Measurements from ENCODE around the gene KLF3. TPM values are rescaled to one million over a fixed set of nuclear protein-coding genes. Genes with fewer than 3 reads are reported as not detected.

The KLF3 gene
- total RNA-seq, 1 experiment from 2014 or later: 16.8 TPM

GRCh38 chr4:38698176-38698575 is 34.2 kb downstream of the KLF3 start:
- ChIA-PET CTCF (no interaction called here), POLR2A (no interaction called here)
- no peak for DNase-seq (ENCODE audit: low spot score)
- Mint-ChIP-seq H3K4me1 (peaks cover 50% of the 10 kb centered on the region), H3K4me3 (no peak overlapping the region), H3K9me3 (peaks cover 4% of the 10 kb centered on the region; the same call in 1 of the 2 replicates), H3K27me3 (ENCODE audit: low read depth) (no peaks in the 10 kb centered on the region), H3K27ac (no peak overlapping the region), H3K36me3 (peaks cover 34% of the 10 kb centered on the region)
- no peak for TF ChIP-seq NR2C2 (CRISPR knock-in tag; IDR thresholded peaks at IDR 0.05)
- no peak for TF ChIP-seq FOXK1 (CRISPR knock-in tag; IDR thresholded peaks at IDR 0.05)
- TF ChIP-seq NFYB (CRISPR knock-in tag; conservative IDR thresholded peaks at IDR 0.05; ENCODE audit: low read depth): no peak
- no peak for ATAC-seq

GRCh38 chr4:38699112-38699511 is 35.1 kb downstream of the KLF3 start:
- POLR2A ChIA-PET: no interaction called here
- Mint-ChIP-seq H3K36me3 (peaks cover 26% of the 10 kb centered on the region), H3K4me1 (peaks cover 54% of the 10 kb centered on the region), H3K4me3 (no peak overlapping the region), H3K27ac (0 out of 2 replicates have a peak overlapping the region, but pooled peaks have one; percentile 52), H3K9me3 (peaks cover 4% of the 10 kb centered on the region; the same call in 1 of the 2 replicates), H3K27me3 (ENCODE audit: low read depth) (no peaks in the 10 kb centered on the region)
- TF ChIP-seq NR1H2 (CRISPR knock-in tag; IDR thresholded peaks at IDR 0.05): no peak
- TF ChIP-seq ZBTB43 (CRISPR knock-in tag; IDR thresholded peaks at IDR 0.05): no peak
- no peak for TF ChIP-seq NFATC4 (CRISPR knock-in tag; IDR thresholded peaks at IDR 0.05)
- no peak for TF ChIP-seq ERG (CRISPR knock-in tag; IDR thresholded peaks at IDR 0.05)
- TF ChIP-seq NFE2L1 (CRISPR knock-in tag; IDR thresholded peaks at IDR 0.05): no peak
- no peak for TF ChIP-seq SMAD4 (CRISPR knock-in tag; IDR thresholded peaks at IDR 0.05)
- TF ChIP-seq GTF2I (CRISPR knock-in tag; conservative IDR thresholded peaks at IDR 0.05): no peak
- TF ChIP-seq CREM (CRISPR knock-in tag; IDR thresholded peaks at IDR 0.05): no peak
- no peak for TF ChIP-seq FOXP1 (CRISPR knock-in tag; IDR thresholded peaks at IDR 0.05; ENCODE audit: borderline replicate concordance)
- no peak for TF ChIP-seq PREB (CRISPR knock-in tag; IDR thresholded peaks at IDR 0.05; ENCODE audit: borderline replicate concordance)
- no peak for TF ChIP-seq PRRX2 (CRISPR knock-in tag; IDR thresholded peaks at IDR 0.05)
- TF ChIP-seq ETV6 (CRISPR knock-in tag; IDR thresholded peaks at IDR 0.05): no peak
- no peak for TF ChIP-seq OVOL2 (CRISPR knock-in tag; IDR thresholded peaks at IDR 0.05; ENCODE audit: borderline replicate concordance)
- TF ChIP-seq ZNF138 (CRISPR knock-in tag; conservative IDR thresholded peaks at IDR 0.05): no peak
- no peak for TF ChIP-seq E2F5 (CRISPR knock-in tag; IDR thresholded peaks at IDR 0.05)
- TF ChIP-seq FOXK1 (CRISPR knock-in tag; IDR thresholded peaks at IDR 0.05): no peak
- no peak for TF ChIP-seq ZNF416 (CRISPR knock-in tag; IDR thresholded peaks at IDR 0.05)
- CTCF ChIA-PET: interaction anchor here (1.1 kb wide), 1 partner anchor 379 kb away, joined by 4 read pairs; no protein-coding TSS in a partner anchor
- ATAC-seq (no peak), DNase-seq (ENCODE audit: low spot score) (no peak)

GRCh38 chr4:38703635-38704034 is 39.6 kb downstream of the KLF3 start:
- DNase-seq (ENCODE audit: low spot score) (no peak), ATAC-seq (no peak)
- Mint-ChIP-seq H3K27me3 (ENCODE audit: low read depth) (no peaks in the 10 kb centered on the region), H3K36me3 (no peaks in the 10 kb centered on the region), H3K9me3 (no peaks in the 10 kb centered on the region), H3K27ac (no peak overlapping the region; the same call in 1 of the 2 replicates), H3K4me3 (no peak overlapping the region), H3K4me1 (peaks cover 30% of the 10 kb centered on the region)
- CTCF ChIA-PET: no interaction called here
- POLR2A ChIA-PET: no interaction called here
- no peak for TF ChIP-seq ZNF121 (CRISPR knock-in tag; IDR thresholded peaks at IDR 0.05)
- no peak for TF ChIP-seq ZNF423 (CRISPR knock-in tag; IDR thresholded peaks at IDR 0.05)
- TF ChIP-seq ZSCAN18 (CRISPR knock-in tag; IDR thresholded peaks at IDR 0.05): no peak
- TF ChIP-seq MLX (CRISPR knock-in tag; IDR thresholded peaks at IDR 0.05): no peak
- TF ChIP-seq RELA (CRISPR knock-in tag; IDR thresholded peaks at IDR 0.05; ENCODE audit: borderline replicate concordance): no peak
- no peak for TF ChIP-seq NR3C1 (CRISPR knock-in tag; conservative IDR thresholded peaks at IDR 0.05; ENCODE audit: low read depth)

All from WTC11 (cell line).